Gastrocnemius medialis (tissue), 4 donors: ENCODE measurements around the gene CEPT1. TPM values are rescaled to one million over a fixed set of nuclear protein-coding genes. Genes with fewer than 3 reads are reported as not detected.

Experiments used
- ATAC-seq, 2 donors: fragments of 150-250 bp; one replicate each; pipeline ENCODE4 v1.9.1; 2016
- DNase-seq, 2 donors: peaks; one replicate each; pipeline ENCODE4 v3.0.0-alpha.2; 2019
- H3K27ac ChIP-seq, 4 donors: fragments of 200-600 bp; sonication (generic); 1 replicate in 1 of 4; 2 replicates in 3 of 4; pipeline ENCODE4 v1.5.1; 2016 to 2018; ENCODE audit warnings: mild to moderate bottlenecking in 2 of 4, moderate library complexity in 1 of 4
- H3K27me3 ChIP-seq, 3 donors: fragments of 200-600 bp; sonication (generic) in 2 of 3; 1 replicate in 1 of 3; 2 replicates in 2 of 3; pipeline versions ENCODE4 v1.5.1 to v1.6.0; 2016 to 2019; ENCODE audit warnings: mild to moderate bottlenecking in 1 of 3, moderate library complexity in 1 of 3
- H3K36me3 ChIP-seq, 2 donors: fragments of 200-600 bp; sonication (generic) in 1 of 2; one replicate each; pipeline ENCODE4 v1.5.1; 2017 to 2018
- H3K4me1 ChIP-seq, 2 donors: fragments of 200-600 bp; sonication (generic) in 1 of 2; one replicate each; pipeline ENCODE4 v1.5.1; 2016 to 2017; ENCODE audit warnings: mild to moderate bottlenecking in 2 of 2
- H3K4me3 ChIP-seq, 4 donors: fragments of 200-600 bp; sonication (generic) in 3 of 4; 1 replicate in 1 of 4; 2 replicates in 3 of 4; pipeline ENCODE4 v1.5.1; 2016 to 2019; ENCODE audit warnings: mild to moderate bottlenecking in 2 of 4
- H3K9me3 ChIP-seq, 3 donors: fragments of 200-600 bp; sonication (generic) in 2 of 3; 1 replicate in 1 of 3; 2 replicates in 2 of 3; pipeline ENCODE4 v1.5.1; 2016 to 2019
- CTCF ChIP-seq, 5 experiments: fragments of 450-650 bp in 3 of 5; fragments of 200-600 bp in 2 of 5; sonication (generic) in 2 of 5; IDR thresholded peaks in 4 of 5; conservative IDR thresholded peaks in 1 of 5; 1 replicate in 4 of 5; 2 replicates in 1 of 5; pipeline ENCODE4 v1.5.1; 2016 to 2019; ENCODE audit warnings: antibody characterized with exemption in 5 of 5, mild to moderate bottlenecking in 3 of 5, moderate library complexity in 3 of 5
- POLR2A ChIP-seq, 2 donors: fragments of 450-650 bp; IDR thresholded peaks; one replicate each; pipeline ENCODE4 v1.6.1; 2017; ENCODE audit warnings: antibody characterized with exemption in 2 of 2, mild to moderate bottlenecking in 2 of 2, moderate library complexity in 2 of 2
- in situ Hi-C, 4 donors: fragments of 200-750 bp; cut with MboI; loops; one replicate each; pipeline versions ENCODE4 v1.15.0 to v1.8.0; 2017; ENCODE audit warnings: low sequenced_read_pairs in 4 of 4
- intact Hi-C: fragments of 100-400 bp; cut with DNase I; formaldehyde crosslinking; loops from one replicate; pipeline ENCODE4 v1.15.1; 2023; ENCODE audit warnings: low total_unique reads
- total RNA-seq, 4 donors: library from RNA; depleted of rRNA; stranded (reverse); fragments of >200 nt; gene quantifications; one replicate each; pipeline versions ENCODE4 v1.1.0 to v1.2.3, GENCODE V29; 2016

The CEPT1 gene
- total RNA-seq, 4 donors from 2014 or later, result 8.2 to 14.8 (median 10.6) TPM

- intact Hi-C loops (no loop called here), in situ Hi-C loops (no loop called here)
- peaks cover 0 to 1% of the 10 kb centered on the region in 2 donors for H3K4me1 ChIP-seq
- H3K27me3 ChIP-seq, result no peaks in the 10 kb centered on the region
- TF ChIP-seq POLR2A (IDR thresholded peaks at IDR 0.05), result no peak
- TF ChIP-seq CTCF (IDR thresholded peaks at IDR 0.05 in 4 of 5, conservative IDR thresholded peaks at IDR 0.05 in 1 of 5), result no peak
- DNase-seq (no peak), ATAC-seq (no peak)
- no peak overlapping the region for H3K4me3 ChIP-seq
- H3K27ac ChIP-seq, result no peak overlapping the region
- H3K9me3 ChIP-seq, result no peaks in the 10 kb centered on the region
- no peaks in the 10 kb centered on the region for H3K36me3 ChIP-seq
Observed at GRCh38 chr1:111196213-111196612, 56.2 kb downstream of the CEPT1 start.

- peaks cover 0 to 2% (median 0%) of the 10 kb centered on the region in 3 donors for H3K27me3 ChIP-seq
- no peak overlapping the region for H3K4me3 ChIP-seq
- no peaks in the 10 kb centered on the region for H3K9me3 ChIP-seq
- DNase-seq (no peak), ATAC-seq (no peak)
- H3K36me3 ChIP-seq, result no peaks in the 10 kb centered on the region
- intact Hi-C loops, result no loop called here
- H3K27ac ChIP-seq, result no peak overlapping the region
- H3K4me1 ChIP-seq, result no peaks in the 10 kb centered on the region
- TF ChIP-seq POLR2A (IDR thresholded peaks at IDR 0.05), result no peak
- no peak for TF ChIP-seq CTCF (IDR thresholded peaks at IDR 0.05 in 4 of 5, conservative IDR thresholded peaks at IDR 0.05 in 1 of 5)
- in situ Hi-C loops, result no loop called here
Observed at GRCh38 chr1:111197598-111198284, 57.7 kb downstream of the CEPT1 start.

GRCh38 chr1:111198836-111199235 lies 58.8 kb downstream of the CEPT1 start:
- Histone ChIP-seq H3K9me3 (no peaks in the 10 kb centered on the region), H3K27ac (no peak overlapping the region), H3K4me3 (peak overlapping the region in 1 of 4 donors; percentile 6), H3K4me1 (peaks cover 0 to 2% of the 10 kb centered on the region in 2 donors), H3K27me3 (peaks cover 4 to 13% (median 6%) of the 10 kb centered on the region in 3 donors), H3K36me3 (no peaks in the 10 kb centered on the region)
- DNase-seq, result no peak
- intact Hi-C loops, result no loop called here
- TF ChIP-seq POLR2A (IDR thresholded peaks at IDR 0.05) (no peak), CTCF (IDR thresholded peaks at IDR 0.05 in 4 of 5, conservative IDR thresholded peaks at IDR 0.05 in 1 of 5) (no peak)
- in situ Hi-C loops, result no loop called here
- ATAC-seq, result no peak

- Histone ChIP-seq H3K27me3 (peaks cover 7 to 18% (median 9%) of the 10 kb centered on the region in 3 donors), H3K4me1 (peaks cover 0 to 5% of the 10 kb centered on the region in 2 donors), H3K27ac (no peak overlapping the region), H3K36me3 (no peaks in the 10 kb centered on the region), H3K9me3 (no peaks in the 10 kb centered on the region), H3K4me3 (peak overlapping the region in 1 of 4 donors; percentile 6)
- no peak for DNase-seq
- TF ChIP-seq CTCF (IDR thresholded peaks at IDR 0.05 in 4 of 5, conservative IDR thresholded peaks at IDR 0.05 in 1 of 5) (no peak), POLR2A (IDR thresholded peaks at IDR 0.05) (no peak)
- in situ Hi-C loops (no loop called here), intact Hi-C loops (no loop called here)
- ATAC-seq, result no peak
Observed at GRCh38 chr1:111199329-111199728, 59.3 kb downstream of the CEPT1 start.
